Measurements from ENCODE around the gene HSPA1B.
"Not testable (repeated sequence)": the region's sequence is repeated elsewhere in the genome, so short reads cannot be mapped to it uniquely, and the experiment has no call there.

HSPA1B gene

DNA sequence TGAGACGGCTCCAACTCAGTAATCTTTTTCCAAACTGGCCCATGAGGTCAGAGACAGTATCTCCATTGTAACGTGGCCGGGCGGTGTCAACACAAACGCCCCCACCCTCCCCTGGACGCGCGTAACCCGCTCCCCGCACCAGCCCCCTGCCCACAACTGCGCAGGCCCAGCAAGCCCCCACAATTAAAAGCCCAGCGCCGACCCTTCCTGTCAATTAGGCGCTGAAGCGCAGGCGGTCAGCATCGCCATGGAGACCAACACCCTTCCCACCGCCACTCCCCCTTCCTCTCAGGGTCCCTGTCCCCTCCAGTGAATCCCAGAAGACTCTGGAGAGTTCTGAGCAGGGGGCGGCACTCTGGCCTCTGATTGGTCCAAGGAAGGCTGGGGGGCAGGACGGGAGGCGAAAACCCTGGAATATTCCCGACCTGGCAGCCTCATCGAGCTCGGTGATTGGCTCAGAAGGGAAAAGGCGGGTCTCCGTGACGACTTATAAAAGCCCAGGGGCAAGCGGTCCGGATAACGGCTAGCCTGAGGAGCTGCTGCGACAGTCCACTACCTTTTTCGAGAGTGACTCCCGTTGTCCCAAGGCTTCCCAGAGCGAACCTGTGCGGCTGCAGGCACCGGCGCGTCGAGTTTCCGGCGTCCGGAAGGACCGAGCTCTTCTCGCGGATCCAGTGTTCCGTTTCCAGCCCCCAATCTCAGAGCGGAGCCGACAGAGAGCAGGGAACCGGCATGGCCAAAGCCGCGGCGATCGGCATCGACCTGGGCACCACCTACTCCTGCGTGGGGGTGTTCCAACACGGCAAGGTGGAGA lies 12.3 kb upstream of the HSPA1B start, which contains the start of the genes HSPA1A and HSPA1L:
Gene HSPA1A, plus strand, starts transcription at position 519 of the 814 bp plus-strand sequence. Its CDS starts 214 bp downstream, at position 733.
Gene HSPA1L, minus strand, starts transcription at position 259 of the 814 bp plus-strand sequence. CDS start 3,311 bp downstream, outside the sequence.
- DNase-seq (ENCODE audit: low spot score in 2 of 2) (peak; percentile 62 to 94), ATAC-seq (peak; percentile 44)
- peaks cover 50% of the 10 kb centered on the region for H3K36me3 Mint-ChIP-seq
- peaks cover 59% of the 10 kb centered on the region for H3K4me1 Mint-ChIP-seq
- H3K4me3 Mint-ChIP-seq, result peak within 1 kb of the TSS; percentile 93
- H3K9me3 Mint-ChIP-seq, result no peaks in the 10 kb centered on the region
- peak within 1 kb of the TSS; percentile 98 for H3K27ac Mint-ChIP-seq

DNA sequence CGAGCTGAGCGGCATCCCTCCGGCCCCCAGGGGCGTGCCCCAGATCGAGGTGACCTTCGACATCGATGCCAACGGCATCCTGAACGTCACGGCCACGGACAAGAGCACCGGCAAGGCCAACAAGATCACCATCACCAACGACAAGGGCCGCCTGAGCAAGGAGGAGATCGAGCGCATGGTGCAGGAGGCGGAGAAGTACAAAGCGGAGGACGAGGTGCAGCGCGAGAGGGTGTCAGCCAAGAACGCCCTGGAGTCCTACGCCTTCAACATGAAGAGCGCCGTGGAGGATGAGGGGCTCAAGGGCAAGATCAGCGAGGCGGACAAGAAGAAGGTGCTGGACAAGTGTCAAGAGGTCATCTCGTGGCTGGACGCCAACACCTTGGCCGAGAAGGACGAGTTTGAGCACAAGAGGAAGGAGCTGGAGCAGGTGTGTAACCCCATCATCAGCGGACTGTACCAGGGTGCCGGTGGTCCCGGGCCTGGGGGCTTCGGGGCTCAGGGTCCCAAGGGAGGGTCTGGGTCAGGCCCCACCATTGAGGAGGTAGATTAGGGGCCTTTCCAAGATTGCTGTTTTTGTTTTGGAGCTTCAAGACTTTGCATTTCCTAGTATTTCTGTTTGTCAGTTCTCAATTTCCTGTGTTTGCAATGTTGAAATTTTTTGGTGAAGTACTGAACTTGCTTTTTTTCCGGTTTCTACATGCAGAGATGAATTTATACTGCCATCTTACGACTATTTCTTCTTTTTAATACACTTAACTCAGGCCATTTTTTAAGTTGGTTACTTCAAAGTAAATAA lies 10.2 kb upstream of the HSPA1B start:
- Mint-ChIP-seq H3K4me3 (peak overlapping the region; percentile 80), H3K27ac (peak overlapping the region; percentile 85), H3K4me1 (peaks cover 61% of the 10 kb centered on the region), H3K36me3 (peaks cover 52% of the 10 kb centered on the region)
- DNase-seq (ENCODE audit: low spot score in 2 of 2); H3K9me3 Mint-ChIP-seq: not testable (repeated sequence)
- peak; percentile 27 for ATAC-seq

DNA sequence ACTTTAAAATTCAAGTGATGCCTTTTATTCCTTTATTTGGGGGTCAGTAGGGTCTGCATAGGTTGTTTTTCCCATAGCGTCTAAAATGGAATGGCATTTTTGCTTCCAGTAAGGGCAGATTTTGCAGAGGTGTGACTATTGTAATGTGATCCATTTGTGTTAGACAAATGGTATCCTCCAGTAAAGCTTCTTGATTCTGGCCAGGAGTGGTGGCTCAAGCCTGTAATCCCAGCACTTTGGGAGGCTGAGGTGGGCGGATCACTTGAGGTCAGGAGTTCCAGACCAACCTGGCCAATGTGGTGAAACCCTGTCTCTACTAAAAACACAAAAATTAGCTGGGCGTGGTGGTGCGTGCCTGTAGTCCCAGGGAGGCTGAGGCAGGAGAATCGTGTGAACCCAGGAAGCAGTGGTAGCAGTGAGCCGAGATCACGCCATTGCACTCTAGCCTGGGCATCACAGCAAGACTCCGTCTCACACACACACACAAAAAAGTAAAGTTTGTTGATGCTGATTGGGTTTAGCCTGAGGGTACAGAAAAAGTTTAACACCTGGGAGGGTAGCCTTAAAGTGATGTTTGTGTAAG lies 9.5 kb upstream of the HSPA1B start:
- Mint-ChIP-seq H3K4me3 (peak overlapping the region; percentile 80), H3K4me1 (peaks cover 61% of the 10 kb centered on the region), H3K27ac (peak overlapping the region; percentile 85), H3K36me3 (peaks cover 46% of the 10 kb centered on the region)
- not testable (repeated sequence) for ATAC-seq; H3K9me3 Mint-ChIP-seq; DNase-seq (ENCODE audit: low spot score in 2 of 2)

DNA sequence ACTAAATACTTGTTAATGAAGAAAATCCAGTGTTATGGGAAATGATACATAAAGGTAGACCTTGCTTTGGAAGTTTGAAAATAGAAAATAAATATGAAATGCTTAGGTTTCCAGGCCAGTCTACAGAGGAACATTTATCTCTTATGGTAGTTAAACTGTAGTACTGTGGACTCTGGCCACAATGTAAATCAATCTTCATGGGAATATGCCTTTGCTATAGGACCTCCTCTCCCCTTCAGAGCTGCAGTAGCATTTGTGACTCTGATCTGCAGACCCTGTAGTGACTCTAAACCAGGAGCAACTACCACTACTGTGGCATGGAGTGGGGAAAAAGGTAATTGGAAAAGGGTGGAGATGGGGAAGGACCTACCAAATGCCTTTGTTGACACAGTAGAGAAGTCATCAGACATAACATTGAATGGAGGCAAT lies 7.7 kb upstream of the HSPA1B start:
- peaks cover 53% of the 10 kb centered on the region for H3K4me1 Mint-ChIP-seq
- ATAC-seq (no peak), DNase-seq (ENCODE audit: low spot score in 2 of 2) (no peak)
- peak overlapping the region; percentile 79 for H3K4me3 Mint-ChIP-seq
- no peaks in the 10 kb centered on the region for H3K9me3 Mint-ChIP-seq
- H3K36me3 Mint-ChIP-seq, result peaks cover 32% of the 10 kb centered on the region
- H3K27ac Mint-ChIP-seq, result peak overlapping the region; percentile 65

DNA sequence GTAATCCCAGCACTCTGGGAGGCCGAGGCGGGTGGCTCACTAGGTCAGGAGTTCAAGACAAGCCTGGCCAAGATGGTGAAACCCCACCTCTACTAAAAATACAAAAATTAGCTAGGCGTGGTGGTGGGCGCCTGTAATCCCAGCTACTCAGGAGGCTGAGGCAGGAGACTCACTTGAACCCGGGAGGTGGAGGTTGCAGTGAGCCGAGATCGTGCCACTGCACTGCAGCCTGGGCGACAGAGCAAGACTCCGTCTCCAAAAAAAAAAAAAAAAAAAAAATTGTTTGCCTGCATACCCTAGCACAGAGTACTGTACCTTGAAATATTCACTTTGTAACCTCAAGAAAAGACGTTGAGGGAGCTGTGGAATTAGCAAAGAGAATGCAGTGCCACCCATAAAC lies 7.1 kb upstream of the HSPA1B start:
- H3K4me3 Mint-ChIP-seq, result peak overlapping the region; percentile 79
- H3K27ac Mint-ChIP-seq, result peak overlapping the region; percentile 65
- H3K9me3 Mint-ChIP-seq; DNase-seq (ENCODE audit: low spot score in 2 of 2); ATAC-seq: not testable (repeated sequence)
- peaks cover 28% of the 10 kb centered on the region for H3K36me3 Mint-ChIP-seq
- H3K4me1 Mint-ChIP-seq, result peaks cover 53% of the 10 kb centered on the region

DNA sequence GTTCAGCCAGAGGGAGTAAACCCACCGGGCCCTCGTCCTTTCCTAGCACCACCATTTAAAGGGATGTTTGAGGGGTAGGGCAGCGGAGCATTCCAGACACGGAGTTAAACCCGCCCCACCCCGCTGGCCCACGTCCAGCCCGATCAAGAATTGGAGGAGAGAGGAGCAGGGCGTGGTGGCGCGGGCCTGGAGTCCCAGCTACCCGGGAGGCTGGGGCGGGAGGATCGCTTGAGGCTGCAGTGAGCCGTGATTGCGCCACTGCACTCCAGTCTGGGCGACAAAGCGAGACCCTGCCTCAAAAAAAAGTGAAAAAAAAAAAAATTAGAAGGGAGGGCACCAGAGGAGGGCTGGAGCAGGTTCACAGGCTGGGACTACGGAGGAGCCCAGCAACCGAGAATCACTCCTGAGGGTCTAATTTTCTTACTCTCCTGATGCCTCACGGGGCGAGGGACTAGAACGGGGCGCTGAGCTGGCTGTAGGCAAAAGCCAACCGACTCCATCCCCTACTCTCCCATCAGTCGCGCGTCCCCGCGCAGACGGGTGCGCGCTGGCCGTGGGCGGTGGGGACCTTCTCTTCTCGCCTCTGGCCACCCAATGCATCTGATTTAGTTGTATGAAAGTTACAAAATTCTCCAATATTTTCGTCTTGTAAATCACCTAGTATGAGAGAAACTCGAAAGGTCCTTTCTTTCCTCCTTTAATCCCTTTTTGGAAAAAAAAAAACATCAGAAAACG lies 6.1 kb upstream of the HSPA1B start:
- Mint-ChIP-seq H3K9me3 (no peaks in the 10 kb centered on the region), H3K36me3 (peaks cover 26% of the 10 kb centered on the region), H3K4me3 (peak overlapping the region; percentile 79), H3K27ac (peak overlapping the region; percentile 95), H3K4me1 (peaks cover 59% of the 10 kb centered on the region)
- peak; percentile 63 for ATAC-seq
- peak; percentile 67 to 85 for DNase-seq (ENCODE audit: low spot score in 2 of 2)

DNA sequence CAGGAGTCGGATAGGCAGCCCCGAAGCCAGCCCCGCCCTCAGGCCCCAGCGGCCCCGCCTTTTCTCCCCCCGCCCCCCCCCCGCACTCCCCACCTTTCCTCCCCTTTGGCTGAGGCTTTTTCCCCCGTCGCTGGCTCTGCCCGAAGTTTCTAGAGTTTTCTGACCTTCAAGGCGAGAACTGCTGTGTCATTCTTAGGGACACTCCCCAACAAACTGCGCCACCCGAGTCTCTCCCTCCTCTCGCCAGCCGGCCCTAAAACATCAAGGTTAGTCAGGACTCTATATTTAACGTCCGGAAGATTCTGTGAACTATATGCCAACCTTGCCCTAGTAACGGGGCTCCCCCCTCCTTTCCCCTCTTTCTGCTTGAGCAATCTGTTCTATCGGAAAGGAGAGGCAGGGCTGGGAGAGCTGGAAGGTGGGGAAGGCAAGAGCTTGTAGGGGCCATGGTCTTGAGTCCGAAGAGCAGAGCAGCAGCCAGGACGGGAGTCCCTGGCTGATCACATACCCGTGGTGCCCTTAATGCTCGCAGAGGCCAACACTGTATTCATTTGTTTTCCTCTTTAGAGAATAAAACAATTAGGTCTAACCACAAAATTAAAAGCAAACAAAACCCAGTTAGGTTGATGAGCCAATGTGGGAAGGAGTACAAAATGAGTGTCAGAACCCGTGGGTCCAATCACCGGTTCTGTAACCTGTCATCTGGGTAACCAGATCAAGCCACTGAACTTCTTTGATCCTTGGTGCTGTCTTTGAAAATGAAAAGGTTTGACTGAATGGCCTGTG lies 5.3 kb upstream of the HSPA1B start:
- H3K27ac Mint-ChIP-seq, result peak overlapping the region; percentile 95
- DNase-seq (ENCODE audit: low spot score in 2 of 2) (peak; percentile 44 to 88), ATAC-seq (peak; percentile 75)
- no peaks in the 10 kb centered on the region for H3K9me3 Mint-ChIP-seq
- H3K4me3 Mint-ChIP-seq, result peak overlapping the region; percentile 79
- peaks cover 33% of the 10 kb centered on the region for H3K36me3 Mint-ChIP-seq
- H3K4me1 Mint-ChIP-seq, result peaks cover 66% of the 10 kb centered on the region

DNA sequence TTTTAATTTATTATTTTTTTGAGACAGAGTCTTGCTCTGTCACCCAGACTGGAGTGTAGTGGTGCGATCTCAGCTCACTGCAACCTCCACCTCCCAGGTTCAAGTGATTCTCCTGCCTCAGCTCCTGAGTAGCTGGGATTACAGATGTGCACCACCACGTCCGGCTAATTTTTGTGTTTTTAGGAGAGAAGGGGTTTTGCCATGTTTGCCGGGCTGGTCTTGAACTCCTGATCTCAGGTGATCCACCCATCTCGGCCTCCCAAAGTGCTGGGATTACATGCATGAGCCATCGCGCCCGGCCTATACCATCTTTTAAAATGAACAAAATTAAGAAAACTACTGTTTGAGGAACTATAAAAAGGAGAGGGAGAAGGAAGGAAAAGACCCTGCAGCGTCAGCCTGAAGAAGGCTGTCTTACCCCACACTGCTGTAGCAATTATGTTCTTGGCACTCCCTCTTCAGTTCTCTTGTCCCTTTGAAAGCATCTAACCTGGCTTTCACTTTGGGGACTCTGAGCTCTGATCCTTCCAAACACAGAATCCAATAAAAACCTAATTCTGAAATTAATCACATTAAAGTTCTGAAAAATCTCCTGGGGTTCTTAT lies 3.8 kb upstream of the HSPA1B start:
- ATAC-seq; H3K9me3 Mint-ChIP-seq; DNase-seq (ENCODE audit: low spot score in 2 of 2): not testable (repeated sequence)
- peaks cover 59% of the 10 kb centered on the region for H3K4me1 Mint-ChIP-seq
- H3K4me3 Mint-ChIP-seq, result peak overlapping the region; percentile 79
- H3K36me3 Mint-ChIP-seq, result peaks cover 25% of the 10 kb centered on the region
- peak overlapping the region; percentile 15 for H3K27ac Mint-ChIP-seq

DNA sequence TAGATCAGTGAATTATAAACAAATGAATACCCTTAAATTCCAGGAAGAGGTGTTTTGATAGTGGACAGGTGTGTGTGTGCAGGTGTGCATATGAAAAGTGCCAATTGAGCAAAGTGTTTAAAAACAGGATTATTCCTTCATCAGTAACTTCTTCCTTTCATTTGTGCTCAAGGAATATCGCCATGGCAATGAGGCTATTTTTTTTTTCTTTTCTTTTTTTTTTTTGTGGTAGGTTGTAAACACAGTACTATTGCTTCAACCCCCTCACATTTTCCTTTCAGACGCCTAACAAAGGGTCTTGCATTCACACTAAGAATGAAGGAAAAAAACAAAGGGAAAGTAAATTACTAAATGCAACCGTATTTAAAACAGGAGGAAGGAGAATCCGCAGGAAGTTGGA lies 2.0 kb upstream of the HSPA1B start:
- Mint-ChIP-seq H3K27ac (peak overlapping the region; percentile 98), H3K4me3 (peak overlapping the region; percentile 84), H3K9me3 (no peaks in the 10 kb centered on the region), H3K36me3 (peaks cover 32% of the 10 kb centered on the region), H3K4me1 (peaks cover 60% of the 10 kb centered on the region)
- ATAC-seq, result no peak
- DNase-seq (ENCODE audit: low spot score in 2 of 2), result no peak

DNA sequence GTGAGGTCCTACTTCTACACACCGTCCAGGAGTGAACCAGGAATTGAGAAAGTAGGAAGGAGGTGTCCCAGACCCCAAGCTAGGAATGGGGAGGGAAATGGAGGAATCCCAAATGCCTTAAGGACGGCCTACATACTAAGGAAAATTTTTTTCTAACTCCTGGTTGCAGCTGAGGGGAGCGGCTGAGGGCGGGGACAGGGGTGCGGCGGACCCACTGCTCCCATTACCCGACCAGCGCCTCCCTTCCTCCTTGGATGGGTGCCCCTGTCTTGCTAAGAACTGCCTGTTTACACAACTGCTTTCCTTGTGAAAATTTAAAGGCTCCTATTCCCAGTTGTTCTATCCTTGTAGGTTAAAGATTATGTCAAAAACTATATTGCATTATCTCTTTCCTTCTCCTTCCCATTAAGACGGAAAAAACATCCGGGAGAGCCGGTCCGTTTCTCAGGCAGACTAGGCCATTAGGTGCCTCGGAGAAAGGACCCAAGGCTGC lies 699 bp upstream of the HSPA1B start:
- H3K4me3 Mint-ChIP-seq, result peak overlapping the region; percentile 84
- ATAC-seq (peak; percentile 2), DNase-seq (ENCODE audit: low spot score in 2 of 2) (no peak)
- H3K36me3 Mint-ChIP-seq, result peaks cover 41% of the 10 kb centered on the region
- H3K9me3 Mint-ChIP-seq, result no peaks in the 10 kb centered on the region
- H3K4me1 Mint-ChIP-seq, result peaks cover 55% of the 10 kb centered on the region
- peak overlapping the region; percentile 98 for H3K27ac Mint-ChIP-seq

DNA sequence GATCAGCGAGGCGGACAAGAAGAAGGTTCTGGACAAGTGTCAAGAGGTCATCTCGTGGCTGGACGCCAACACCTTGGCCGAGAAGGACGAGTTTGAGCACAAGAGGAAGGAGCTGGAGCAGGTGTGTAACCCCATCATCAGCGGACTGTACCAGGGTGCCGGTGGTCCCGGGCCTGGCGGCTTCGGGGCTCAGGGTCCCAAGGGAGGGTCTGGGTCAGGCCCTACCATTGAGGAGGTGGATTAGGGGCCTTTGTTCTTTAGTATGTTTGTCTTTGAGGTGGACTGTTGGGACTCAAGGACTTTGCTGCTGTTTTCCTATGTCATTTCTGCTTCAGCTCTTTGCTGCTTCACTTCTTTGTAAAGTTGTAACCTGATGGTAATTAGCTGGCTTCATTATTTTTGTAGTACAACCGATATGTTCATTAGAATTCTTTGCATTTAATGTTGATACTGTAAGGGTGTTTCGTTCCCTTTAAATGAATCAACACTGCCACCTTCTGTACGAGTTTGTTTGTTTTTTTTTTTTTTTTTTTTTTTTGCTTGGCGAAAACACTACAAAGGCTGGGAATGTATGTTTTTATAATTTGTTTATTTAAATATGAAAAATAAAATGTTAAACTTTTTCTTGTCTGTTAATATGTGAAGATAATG lies 2.2 kb downstream of the HSPA1B start:
- Mint-ChIP-seq H3K4me3 (peak overlapping the region; percentile 87), H3K27ac (peak overlapping the region; percentile 86), H3K9me3 (no peaks in the 10 kb centered on the region), H3K4me1 (peaks cover 32% of the 10 kb centered on the region), H3K36me3 (peaks cover 44% of the 10 kb centered on the region)
- no peak for DNase-seq (ENCODE audit: low spot score in 2 of 2)
- ATAC-seq, result no peak

DNA sequence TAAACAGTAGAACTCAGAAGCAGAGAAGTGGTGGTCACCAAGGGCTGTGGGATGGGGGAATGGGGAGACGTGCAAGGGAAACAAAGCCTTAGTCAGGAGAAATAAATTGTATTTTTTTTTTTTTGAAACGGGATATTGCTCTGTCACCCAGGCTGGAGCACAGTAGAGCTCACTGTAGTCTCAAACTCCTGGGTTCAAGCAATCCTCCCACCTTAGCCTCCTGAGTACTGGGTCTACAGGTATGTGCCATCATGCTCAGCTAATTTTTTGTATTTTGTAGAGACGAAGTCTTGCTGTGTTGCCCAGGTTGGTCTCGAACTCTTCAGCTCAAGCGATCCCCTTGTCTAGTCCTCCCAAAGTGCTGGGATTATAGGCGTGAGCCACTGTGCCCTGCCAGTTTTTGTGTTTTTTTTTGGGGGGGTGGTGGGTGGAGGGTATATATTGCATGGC lies 3.4 kb downstream of the HSPA1B start:
- ATAC-seq (no peak), DNase-seq (ENCODE audit: low spot score in 2 of 2) (no peak)
- Mint-ChIP-seq H3K27ac (peak overlapping the region; percentile 86), H3K4me3 (peak overlapping the region; percentile 87), H3K36me3 (peaks cover 56% of the 10 kb centered on the region), H3K4me1 (peaks cover 31% of the 10 kb centered on the region), H3K9me3 (no peaks in the 10 kb centered on the region)

Measured in stimulated activated effector memory CD8-positive, alpha-beta T cell treated with anti-CD3 and anti-CD28 coated beads, Interleukin-12 subunit alpha, Interleukin-12 subunit beta, amount 100 ng/mL, for 72 hours (primary cell).